Inflammatory macrophage treated with lipopolysaccharide for 1 hour (primary cell): ENCODE data around the gene SPPL3.

ENCODE experiments used
- DNase-seq, 2 donors: peaks; one replicate each; pipeline ENCODE4 v3.0.0-alpha.2; 2020 to 2022

Gene SPPL3

DNA sequence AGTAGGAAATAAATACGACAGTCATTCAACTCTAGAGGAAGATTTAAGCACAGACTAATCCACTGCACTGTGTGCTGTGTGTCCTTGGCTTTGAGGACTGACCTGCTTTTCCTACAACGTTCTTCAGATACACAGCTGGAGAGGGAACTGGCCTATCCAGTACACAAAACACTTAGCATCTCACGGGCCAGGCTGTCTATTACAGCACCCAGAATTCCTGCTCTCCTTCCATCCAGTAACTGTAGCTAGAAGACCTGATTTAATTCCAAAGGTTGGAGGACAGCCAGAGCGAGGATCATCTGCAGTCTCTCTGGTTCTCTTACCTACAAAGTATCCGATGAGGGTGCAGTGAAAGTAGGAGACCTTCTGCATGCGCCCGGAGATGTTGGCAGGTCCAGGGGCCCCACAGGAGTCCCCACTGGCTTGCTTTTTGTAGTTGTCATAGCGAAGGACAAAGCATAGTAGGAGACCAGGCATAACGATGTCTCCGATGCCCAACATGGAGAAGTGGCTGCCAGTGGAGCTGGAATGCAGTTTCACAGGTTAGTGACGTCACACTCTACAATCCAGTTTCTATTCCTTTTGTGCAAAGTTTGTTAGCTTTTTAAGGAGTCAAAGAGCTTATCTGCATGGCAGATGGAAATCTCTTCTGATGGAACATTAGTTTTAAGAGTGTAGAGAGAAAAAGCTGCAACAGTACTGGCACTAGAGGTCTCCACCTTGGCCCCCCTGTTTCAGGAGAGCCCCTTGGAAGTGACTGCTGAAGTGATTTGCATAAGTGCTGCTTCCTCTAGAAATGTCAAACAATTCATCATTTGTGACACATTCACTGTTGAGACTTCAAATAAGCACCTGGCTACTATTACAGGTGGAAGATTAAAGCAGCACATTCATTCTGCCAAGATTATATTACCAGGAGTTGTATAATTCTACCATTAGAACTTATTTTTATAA, 136.8 kb downstream of the SPPL3 start:
- DNase-seq: no peak

DNA sequence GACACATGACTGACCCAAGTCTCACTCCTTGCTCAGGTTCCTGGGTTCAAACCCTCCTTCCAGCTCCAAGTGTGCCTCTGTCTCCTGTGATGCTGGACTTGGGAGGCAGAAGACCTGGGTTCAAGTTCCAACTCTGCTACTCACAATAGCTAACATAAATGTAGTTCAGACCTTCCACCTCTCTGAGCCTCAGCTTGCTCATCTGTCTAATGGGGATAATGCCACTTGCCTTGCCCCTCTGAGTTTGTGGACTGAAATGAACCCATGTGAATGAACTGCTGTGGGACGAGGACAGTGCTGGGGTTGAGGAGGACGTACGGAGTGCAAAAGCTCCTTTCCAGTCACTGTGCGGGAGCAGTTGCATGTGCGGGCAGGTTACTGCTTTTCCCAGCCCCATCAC, 137.6 kb downstream of the SPPL3 start:
- no peak for DNase-seq

DNA sequence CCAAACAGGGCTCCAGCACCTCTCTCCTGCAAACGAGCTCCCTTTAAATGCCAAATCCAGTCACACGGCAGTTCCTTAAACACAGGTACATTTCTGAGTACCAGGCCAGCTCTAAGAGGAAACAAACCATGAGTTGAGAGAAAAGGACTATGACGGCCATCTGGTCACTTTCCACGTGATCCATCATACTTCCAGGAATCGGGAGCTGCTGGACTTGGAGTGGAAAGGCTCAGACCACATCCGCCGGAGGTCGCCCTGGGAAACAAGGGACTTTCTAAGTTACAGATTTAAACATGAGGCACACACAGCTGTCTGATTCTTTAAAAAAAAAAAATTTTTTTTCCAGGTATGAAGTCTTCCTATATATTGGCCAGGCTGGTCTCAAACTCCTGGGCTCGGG, 139.3 kb downstream of the SPPL3 start:
- no peak for DNase-seq

- DNase-seq: no peak
Measured at GRCh38 chr12:120763250-120763649, 140.9 kb downstream of the SPPL3 start.

- DNase-seq: no peak
Measured at GRCh38 chr12:120762086-120762485, 142.1 kb downstream of the SPPL3 start.

DNA sequence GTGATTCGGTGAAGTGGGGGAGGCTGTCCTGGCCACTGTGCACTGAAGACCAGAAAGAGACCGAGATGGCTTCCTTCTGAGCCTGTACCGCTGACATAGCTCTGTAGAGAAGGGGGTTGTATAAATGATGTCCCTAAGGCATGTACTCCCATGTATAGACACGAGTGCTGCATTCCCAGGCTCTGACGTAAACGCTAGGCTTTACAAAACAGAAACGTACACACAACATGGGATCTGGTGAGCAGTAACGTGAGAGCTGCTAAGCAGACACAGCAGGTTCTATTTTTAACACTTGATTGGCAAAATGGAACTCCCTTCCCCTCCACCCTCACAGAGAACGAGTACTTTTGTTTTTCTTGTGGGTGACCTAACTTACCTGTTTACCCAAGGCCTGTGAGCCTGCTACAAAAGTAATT, 142.6 kb downstream of the SPPL3 start:
- no peak for DNase-seq

DNA sequence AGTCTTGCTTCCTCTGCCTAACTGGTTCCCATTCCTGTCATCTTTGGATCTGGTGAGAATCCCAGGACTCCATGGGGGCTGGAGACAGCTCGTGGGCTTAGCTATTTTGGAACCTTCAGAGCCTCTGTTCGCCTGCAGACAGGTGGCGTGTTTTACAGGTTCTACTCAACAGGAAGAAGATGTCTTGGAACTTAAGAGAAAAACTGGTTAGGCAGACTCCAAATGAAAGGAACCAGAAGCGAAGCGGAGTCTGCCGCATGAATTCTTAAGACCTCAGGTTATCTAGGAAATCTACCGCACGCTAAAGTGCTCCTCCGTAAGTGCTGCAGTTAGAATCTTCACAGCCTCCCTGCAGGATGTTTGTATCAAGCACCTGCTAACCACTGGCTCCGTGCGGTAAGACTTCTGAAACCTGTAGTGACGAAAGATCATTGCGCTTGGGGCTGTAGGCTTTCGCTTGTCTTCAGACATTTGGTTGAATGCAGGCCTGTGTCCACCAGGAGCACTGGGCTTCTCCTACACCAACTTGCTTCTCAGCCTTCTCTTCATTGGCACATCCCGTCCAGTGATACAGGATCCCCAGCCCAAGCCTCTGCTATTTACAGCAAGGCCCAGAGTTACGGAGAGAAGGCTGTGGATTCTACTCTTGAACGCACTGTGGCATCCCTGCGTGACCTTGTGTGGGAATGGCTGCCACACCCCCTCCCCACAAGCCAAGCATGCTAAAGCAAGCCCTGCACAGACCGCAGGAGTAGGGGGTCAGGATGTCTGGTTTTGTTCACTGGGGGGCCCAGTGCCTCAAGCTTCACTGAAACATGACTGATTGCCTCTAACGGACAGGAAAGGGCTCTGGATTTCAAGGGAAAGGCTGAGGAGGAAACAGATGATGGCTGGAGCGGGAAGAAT, 143.6 kb downstream of the SPPL3 start:
- DNase-seq: no peak

- DNase-seq: no peak
Measured at GRCh38 chr12:120759591-120760348, 144.4 kb downstream of the SPPL3 start.

DNA sequence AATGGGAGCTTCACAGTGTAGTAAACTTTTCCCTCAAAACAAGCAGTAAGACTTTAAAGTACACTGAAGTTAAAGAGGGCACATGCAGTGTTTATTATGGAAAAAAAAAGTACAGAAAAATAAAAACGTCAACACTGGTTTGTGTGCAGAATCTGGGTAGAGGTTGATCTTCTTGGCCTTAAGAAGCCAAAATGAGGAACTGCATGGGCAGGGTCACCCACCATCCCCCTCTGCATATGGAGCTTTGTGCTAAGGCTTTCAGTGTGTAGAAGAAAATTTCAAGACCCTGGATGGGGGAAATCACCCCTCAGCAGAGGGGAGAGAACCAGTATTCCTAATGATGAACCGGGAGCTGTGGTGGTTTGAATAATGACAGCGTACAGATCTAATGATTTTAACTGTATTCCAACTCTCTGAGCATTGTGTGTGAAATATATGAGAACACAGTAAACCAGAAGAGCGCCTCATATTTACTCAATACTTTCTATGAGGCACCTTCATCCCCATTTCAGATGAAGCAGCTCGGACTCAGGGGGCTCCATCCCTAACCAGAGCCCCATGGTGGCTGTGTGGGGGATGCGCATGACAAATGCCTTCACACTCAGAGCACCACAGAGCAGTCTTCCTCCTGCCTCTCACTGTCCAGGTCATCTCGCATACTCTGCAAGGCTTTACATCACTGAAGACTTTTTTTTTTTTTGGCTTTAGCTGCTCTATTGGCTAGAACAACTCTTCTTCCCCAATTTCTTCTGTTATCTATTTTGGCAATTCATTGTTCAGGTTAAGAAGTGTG, 145.2 kb downstream of the SPPL3 start:
- no peak for DNase-seq

DNA sequence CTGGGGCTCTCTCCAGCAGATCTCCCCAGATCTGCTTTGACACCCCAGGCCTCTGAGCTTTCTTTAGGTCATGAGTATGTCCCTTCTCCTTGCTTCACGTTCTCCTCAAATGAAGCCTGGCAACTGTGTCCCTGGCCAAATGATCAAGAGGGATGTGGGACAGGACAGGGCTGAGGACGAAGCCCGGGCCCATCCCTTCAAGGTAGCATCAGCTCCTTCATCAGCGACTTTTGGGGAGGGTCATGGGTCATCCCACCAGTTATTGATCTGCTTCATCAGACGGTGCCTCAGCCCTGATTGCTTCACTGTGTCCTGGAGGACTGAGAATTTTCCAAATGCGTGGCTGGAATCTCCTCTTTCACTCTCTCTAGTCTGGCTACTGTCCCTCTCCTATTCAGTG, 146.2 kb downstream of the SPPL3 start:
- no peak for DNase-seq

DNA sequence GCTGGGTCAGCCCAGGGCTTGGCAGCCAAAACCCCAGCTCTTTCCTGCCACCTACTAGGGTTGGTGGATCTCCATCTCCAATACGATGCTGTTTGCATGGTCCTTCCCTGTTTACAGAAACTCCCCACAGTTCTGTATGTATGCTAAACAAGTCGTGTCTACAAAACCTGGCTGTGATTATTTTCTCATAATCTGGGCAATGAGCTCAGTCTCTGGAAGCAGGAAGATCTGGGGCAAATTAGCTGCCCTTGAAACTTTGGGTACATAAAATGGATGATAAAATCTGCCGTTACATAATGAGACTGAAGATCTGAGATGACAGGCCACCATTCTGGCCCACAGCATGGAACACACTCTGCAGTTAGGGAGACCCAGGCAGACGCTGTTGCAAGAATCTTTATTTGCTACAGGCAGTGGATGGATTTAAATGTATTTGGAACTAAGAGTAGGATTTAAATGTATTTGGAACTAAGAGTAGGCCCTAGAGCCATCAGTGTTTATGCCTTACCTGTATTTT, 146.9 kb downstream of the SPPL3 start:
- no peak for DNase-seq

- no peak for DNase-seq
Measured at GRCh38 chr12:120755269-120755668, 148.9 kb downstream of the SPPL3 start.

DNA sequence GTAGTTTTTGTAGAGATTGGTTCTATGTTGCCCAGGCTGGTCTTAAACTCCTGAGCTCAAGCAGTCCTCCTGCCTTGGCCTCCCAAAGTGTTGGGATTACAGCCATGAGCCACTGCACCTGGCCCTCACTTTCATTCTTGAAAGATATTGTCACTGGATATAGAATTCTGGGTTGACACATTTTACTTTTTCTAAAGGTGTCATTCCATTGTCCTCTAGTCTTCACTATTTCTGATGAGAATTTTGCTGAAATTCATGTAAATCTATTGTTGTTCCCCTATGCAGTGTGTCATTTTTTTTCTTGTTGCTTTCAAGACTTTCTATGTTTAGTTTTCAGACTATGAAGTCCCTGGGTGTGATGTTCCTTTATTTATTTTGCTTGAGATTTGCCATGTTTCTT, 149.4 kb downstream of the SPPL3 start:
- DNase-seq: no peak

GRCh38 chr12:120751389-120751788, 152.8 kb downstream of the SPPL3 start:
- no peak for DNase-seq

GRCh38 chr12:120750806-120751205, 153.4 kb downstream of the SPPL3 start:
- no peak for DNase-seq

DNA sequence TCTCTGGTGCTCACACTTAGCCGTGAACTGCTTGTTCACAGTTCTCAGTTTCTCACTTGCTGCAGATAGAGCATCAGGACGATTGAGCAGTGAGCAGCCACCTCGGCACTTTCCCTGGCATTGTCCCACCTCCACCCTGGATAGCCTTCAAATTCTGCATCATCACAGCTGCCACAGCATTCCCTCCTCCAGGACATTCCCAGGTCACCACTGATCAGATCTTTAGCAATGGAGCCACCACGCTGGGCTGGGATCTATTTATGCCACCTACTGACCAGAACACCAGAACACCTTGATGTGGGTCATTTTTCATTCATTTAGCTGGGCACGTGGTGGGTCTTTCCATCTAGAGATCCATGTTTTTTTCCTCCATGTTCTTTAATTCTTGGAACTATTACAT, 154.9 kb downstream of the SPPL3 start:
- no peak for DNase-seq

DNA sequence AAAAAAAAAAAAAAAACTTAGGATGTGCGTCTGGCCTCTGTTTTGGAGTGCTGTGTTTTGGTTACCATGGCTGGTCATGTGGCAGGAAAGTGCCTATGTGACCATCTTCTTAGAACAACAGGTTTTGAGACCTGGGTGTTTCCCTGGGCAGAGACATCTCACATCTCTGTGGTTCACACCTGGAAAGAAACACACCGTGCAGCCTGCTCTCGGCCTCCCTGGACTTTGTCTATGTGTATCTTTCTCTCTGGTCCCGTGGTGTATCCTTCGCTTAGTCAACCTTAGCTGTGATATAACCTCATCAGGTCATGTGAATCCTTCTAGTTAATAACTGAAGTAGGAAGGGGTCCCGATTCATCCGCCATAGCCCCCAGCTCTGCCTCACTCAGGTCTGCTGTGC, 155.9 kb downstream of the SPPL3 start:
- DNase-seq: no peak

GRCh38 chr12:120744922-120745493, 159.2 kb downstream of the SPPL3 start:
- DNase-seq: no peak

- no peak for DNase-seq
Measured at GRCh38 chr12:120741476-120742421, 162.4 kb downstream of the SPPL3 start.

DNA sequence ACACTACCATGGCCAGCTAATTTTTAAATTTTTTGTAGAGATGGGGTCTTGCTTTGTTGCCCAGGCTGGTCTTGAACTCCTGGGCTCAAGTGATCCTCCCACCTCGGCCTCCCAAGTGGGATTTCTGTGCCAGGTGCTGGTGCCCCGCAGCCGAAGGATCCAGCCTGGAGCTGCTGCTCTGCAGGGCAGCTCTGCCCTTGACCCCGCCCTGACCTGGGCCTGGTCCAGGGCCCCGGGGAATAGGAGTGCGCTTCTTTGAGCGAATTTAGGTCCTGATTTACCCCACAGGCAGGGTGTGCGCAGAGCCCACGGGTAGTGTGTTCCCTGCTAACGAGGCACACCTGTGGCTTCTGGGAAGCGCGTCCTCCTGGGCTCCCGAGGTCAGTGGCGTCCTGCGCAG, 163.3 kb downstream of the SPPL3 start:
- DNase-seq: no peak
